ENCODE results near the gene PRTFDC1.

GRCh38 chr10:24883176-24883575 is 69.2 kb downstream of the PRTFDC1 start:
- TF ChIP-seq POLR2A (IDR thresholded peaks at IDR 0.05; ENCODE audit: low read depth, low read length) (no peak), TAF1 (IDR thresholded peaks at IDR 0.05; ENCODE audit: borderline replicate concordance, low read depth, low read length) (no peak)

All from GM12892 (cell line).